Body of pancreas (tissue), 4 donors: ENCODE results near the gene ADAMTSL1. TPM values are rescaled to one million over a fixed set of nuclear protein-coding genes. Genes with fewer than 3 reads are reported as not detected.

Experiments used
- ATAC-seq: fragments of 150-250 bp; one replicate; pipeline ENCODE4 v1.9.1; 2016
- DNase-seq, 4 donors: peaks; one replicate each; pipeline ENCODE4 v3.0.0-alpha.2; 2019
- H3K27ac ChIP-seq, 4 donors: fragments of 200-600 bp; sonication (generic); 1 replicate in 3 of 4; 2 replicates in 1 of 4; pipeline versions ENCODE4 v1.5.1 to v1.6.1; 2016 to 2019; ENCODE audit warnings: mild to moderate bottlenecking in 1 of 4, mixed read lengths in 1 of 4, moderate library complexity in 1 of 4
- H3K27me3 ChIP-seq, 2 donors: fragments of 200-600 bp; sonication (generic); one replicate each; pipeline ENCODE4 v1.6.0; 2016; ENCODE audit warnings: mild to moderate bottlenecking in 1 of 2
- H3K36me3 ChIP-seq, 2 donors: fragments of 200-600 bp; sonication (generic); replicated peaks in 1 of 2; 2 replicates each; pipeline ENCODE4 v1.5.1; 2016; ENCODE audit warnings: low read depth in 2 of 2; ENCODE audit not compliant: insufficient read depth in 1 of 2
- H3K4me1 ChIP-seq: fragments of 200-600 bp; sonication (generic); one replicate; pipeline ENCODE4 v1.6.0; 2016
- H3K4me3 ChIP-seq, 2 donors: fragments of 200-600 bp; sonication (generic); 1 replicate in 1 of 2; 2 replicates in 1 of 2; pipeline ENCODE4 v1.5.1; 2016 to 2019
- H3K9me3 ChIP-seq, 3 donors: fragments of 200-600 bp; sonication (generic); 1 replicate in 2 of 3; 2 replicates in 1 of 3; pipeline ENCODE4 v1.5.1; 2016
- CTCF ChIP-seq, 7 experiments: fragments of 450-650 bp in 4 of 7; fragments of 200-600 bp in 3 of 7; sonication (generic) in 3 of 7; IDR thresholded peaks; one replicate each; pipeline ENCODE4 v1.5.1; 2016 to 2019; ENCODE audit warnings: antibody characterized with exemption in 7 of 7
- POLR2A ChIP-seq, 3 donors: fragments of 450-650 bp; IDR thresholded peaks; one replicate each; pipeline ENCODE4 v1.6.1; 2016; ENCODE audit warnings: antibody characterized with exemption in 3 of 3, mild to moderate bottlenecking in 2 of 3
- WGBS, 2 donors: methylation state at CpG; one replicate each; pipeline ENCODE4 v1.1.5; 2017; 5-methylcytosine and 5-hydroxymethylcytosine counted together
- intact Hi-C: fragments of 100-400 bp; cut with DNase I; formaldehyde crosslinking; loops from one replicate; pipeline ENCODE4 v1.15.1; 2023
- total RNA-seq, 2 donors: library from RNA; depleted of rRNA; stranded (reverse); fragments of >200 nt; gene quantifications; one replicate each; pipeline ENCODE4 v1.1.0, GENCODE V29; 2016

Gene ADAMTSL1
- total RNA-seq, 2 donors from 2014 or later, result 0.52 to 0.99 TPM

DNA sequence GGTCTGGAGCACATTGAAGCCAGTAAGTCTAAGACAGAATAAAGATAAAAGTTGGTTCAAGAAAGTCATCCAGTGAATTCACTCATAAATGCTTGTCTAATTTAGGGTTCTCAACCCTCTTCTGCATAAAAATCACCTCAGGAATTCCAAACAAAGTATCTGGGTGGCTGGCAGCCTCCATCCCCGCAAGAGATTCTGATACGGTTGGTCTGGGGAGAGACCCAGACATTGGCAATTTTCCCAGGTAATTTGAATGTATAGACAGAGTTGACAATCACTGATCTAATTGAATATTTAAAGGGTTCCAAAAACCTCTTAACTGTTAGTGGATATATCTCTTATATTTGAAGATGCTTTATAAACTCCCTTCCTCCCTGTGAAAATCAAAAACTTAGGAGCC lies 14.9 kb downstream of the ADAMTSL1 start:
- H3K27me3 ChIP-seq, result no peaks in the 10 kb centered on the region
- no peak overlapping the region for H3K27ac ChIP-seq
- H3K4me1 ChIP-seq, result no peaks in the 10 kb centered on the region
- no peak overlapping the region for H3K4me3 ChIP-seq
- WGBS, 2 donors, result 64 to 71% methylated on average over 2 of the region's 2 CpGs
- H3K36me3 ChIP-seq, result no peaks in the 10 kb centered on the region
- no peaks in the 10 kb centered on the region for H3K9me3 ChIP-seq
- no peak for ATAC-seq
- DNase-seq, result no peak
- intact Hi-C loops, result no loop called here
- TF ChIP-seq CTCF (IDR thresholded peaks at IDR 0.05) (no peak), POLR2A (IDR thresholded peaks at IDR 0.05) (no peak)

GRCh38 chr9:18489861-18490260 lies 15.9 kb downstream of the ADAMTSL1 start:
- ATAC-seq (no peak), DNase-seq (no peak)
- 53 to 64% methylated on average over 2 of the region's 2 CpGs for WGBS, 2 donors
- no peak overlapping the region for H3K27ac ChIP-seq
- no peak for TF ChIP-seq POLR2A (IDR thresholded peaks at IDR 0.05)
- no peak for TF ChIP-seq CTCF (IDR thresholded peaks at IDR 0.05)
- H3K36me3 ChIP-seq, result no peaks in the 10 kb centered on the region
- H3K27me3 ChIP-seq, result no peaks in the 10 kb centered on the region
- H3K4me3 ChIP-seq, result no peak overlapping the region
- intact Hi-C loops, result no loop called here
- H3K9me3 ChIP-seq, result no peaks in the 10 kb centered on the region
- H3K4me1 ChIP-seq, result no peaks in the 10 kb centered on the region

DNA sequence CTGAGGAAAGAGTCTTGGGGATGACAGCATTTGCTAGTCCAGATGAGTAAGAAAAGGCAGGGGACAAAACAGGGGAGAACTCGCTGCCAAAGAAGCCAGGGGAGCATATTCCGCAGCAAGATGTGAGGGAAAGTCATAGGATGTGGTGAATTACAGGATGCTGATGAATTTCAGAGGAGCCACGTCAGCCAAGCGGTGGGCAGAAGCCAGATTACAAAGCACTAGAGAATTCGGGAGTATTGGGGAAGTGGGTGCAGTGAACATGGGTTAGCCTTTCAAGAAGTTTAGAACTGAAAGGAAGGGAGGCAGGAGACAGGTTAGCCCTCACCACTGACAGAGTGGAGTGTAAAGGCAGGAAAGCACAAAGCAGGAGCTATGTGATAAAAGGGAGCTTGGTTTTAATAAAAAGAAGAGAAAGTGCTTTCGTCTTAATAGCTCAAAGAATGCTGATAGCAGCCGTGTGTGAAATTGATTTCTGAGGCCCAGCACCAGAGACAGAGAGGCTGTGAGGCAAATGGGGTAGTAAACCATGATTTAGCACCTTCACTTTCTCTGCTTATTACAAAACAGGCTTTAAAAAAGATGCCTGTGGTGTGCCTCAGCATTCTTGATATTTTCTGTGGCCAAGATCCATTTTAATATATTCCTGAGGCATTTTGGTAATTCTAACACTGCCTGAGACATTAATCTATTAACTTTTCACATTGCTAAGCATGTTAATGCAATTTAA lies 16.9 kb downstream of the ADAMTSL1 start:
- Histone ChIP-seq H3K4me1 (no peaks in the 10 kb centered on the region), H3K27ac (no peak overlapping the region), H3K36me3 (no peaks in the 10 kb centered on the region), H3K4me3 (no peak overlapping the region), H3K27me3 (no peaks in the 10 kb centered on the region), H3K9me3 (no peaks in the 10 kb centered on the region)
- no peak for TF ChIP-seq CTCF (IDR thresholded peaks at IDR 0.05)
- WGBS, 2 donors, result 42 to 52% methylated on average over 7 of the region's 7 CpGs
- intact Hi-C loops, result no loop called here
- DNase-seq (peak in 2 of 4 donors; percentile 8 to 26), ATAC-seq (peak; percentile 24)

DNA sequence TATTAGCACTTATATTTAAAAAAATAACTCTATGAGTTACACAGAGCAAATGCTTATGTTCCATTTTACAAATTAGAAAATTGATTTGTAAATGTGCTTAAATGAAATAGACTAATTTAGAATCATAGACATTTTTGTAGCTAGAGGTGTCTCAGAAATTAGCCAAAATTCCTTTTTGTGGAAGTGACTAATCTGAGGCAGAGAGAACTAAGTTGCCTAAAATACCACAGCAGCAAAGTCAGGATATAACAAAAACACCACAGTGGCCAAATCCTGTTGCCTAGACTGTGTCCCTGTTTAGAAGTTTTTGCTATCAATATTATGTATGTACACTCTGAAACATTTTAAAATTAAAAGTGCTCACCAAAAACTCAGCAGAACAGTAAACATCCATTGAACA lies 18.7 kb downstream of the ADAMTSL1 start:
- ATAC-seq (no peak), DNase-seq (no peak)
- H3K36me3 ChIP-seq, result no peaks in the 10 kb centered on the region
- no peaks in the 10 kb centered on the region for H3K9me3 ChIP-seq
- intact Hi-C loops, result no loop called here
- no peaks in the 10 kb centered on the region for H3K27me3 ChIP-seq
- no peak for TF ChIP-seq CTCF (IDR thresholded peaks at IDR 0.05)
- TF ChIP-seq POLR2A (IDR thresholded peaks at IDR 0.05), result no peak
- H3K4me1 ChIP-seq, result no peaks in the 10 kb centered on the region
- H3K27ac ChIP-seq, result no peak overlapping the region
- H3K4me3 ChIP-seq, result no peak overlapping the region

DNA sequence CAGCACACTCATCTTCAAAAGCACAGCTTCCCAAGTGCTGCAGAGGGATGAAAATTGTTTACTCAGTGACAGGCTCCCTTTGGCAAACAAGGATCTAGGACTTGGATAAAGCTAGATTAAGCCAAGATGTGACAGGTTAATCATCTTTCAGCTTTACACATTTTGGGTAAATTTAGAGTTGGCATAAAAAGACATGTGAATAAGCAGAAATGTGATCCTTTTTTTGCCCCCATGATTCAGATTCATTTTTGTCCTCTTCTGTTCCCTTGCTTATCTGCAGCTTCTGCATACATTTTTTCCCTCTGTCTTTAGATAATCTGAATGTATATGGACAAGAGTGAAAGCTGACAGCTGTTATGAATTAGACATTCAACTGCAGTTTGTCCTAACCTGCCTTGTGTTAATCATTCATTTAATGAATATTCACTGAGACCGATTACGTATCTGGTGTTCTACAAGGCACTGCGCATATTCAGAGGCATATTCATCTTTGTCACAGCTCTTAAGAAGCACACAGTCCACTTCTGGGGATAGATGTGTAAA lies 19.6 kb downstream of the ADAMTSL1 start:
- no peak overlapping the region for H3K27ac ChIP-seq
- intact Hi-C loops, result no loop called here
- H3K27me3 ChIP-seq, result no peaks in the 10 kb centered on the region
- DNase-seq (no peak), ATAC-seq (no peak)
- H3K4me3 ChIP-seq, result no peak overlapping the region
- H3K4me1 ChIP-seq, result no peaks in the 10 kb centered on the region
- 24 to 34% methylated on average over 3 of the region's 3 CpGs for WGBS, 2 donors
- TF ChIP-seq POLR2A (IDR thresholded peaks at IDR 0.05) (no peak), CTCF (IDR thresholded peaks at IDR 0.05) (no peak)
- H3K9me3 ChIP-seq, result no peaks in the 10 kb centered on the region
- no peaks in the 10 kb centered on the region for H3K36me3 ChIP-seq
